Cardiac muscle cell (in vitro differentiated cells and primary cell): ENCODE results near the gene AADACL3. TPM values are rescaled to one million over a fixed set of nuclear protein-coding genes. Genes with fewer than 3 reads are reported as not detected.

Experiments used
- DNase-seq, 2 donors: peaks; one replicate each; pipeline versions ENCODE4 v3.0.0 to v3.0.0-alpha.2; 2010 to 2017; ENCODE audit warnings: low read depth in 1 of 2, low spot score in 1 of 2
- H3K27ac ChIP-seq: fragments of 200-600 bp; sonication (generic); 2 replicates; pipeline ENCODE4 v1.5.1; 2016
- H3K27me3 ChIP-seq: fragments of 200-600 bp; sonication (generic); 2 replicates; pipeline ENCODE4 v1.6.0; 2016; ENCODE audit warnings: control low read depth
- H3K36me3 ChIP-seq: fragments of 200-600 bp; sonication (generic); 2 replicates; pipeline ENCODE4 v1.5.1; 2016; ENCODE audit warnings: control low read depth
- H3K4me1 ChIP-seq: fragments of 200-600 bp; sonication (generic); 2 replicates; pipeline ENCODE4 v1.8.1; 2017; ENCODE audit warnings: low read depth, mild to moderate bottlenecking, mixed run types
- H3K4me3 ChIP-seq: fragments of 200-600 bp; sonication (generic); 2 replicates; pipeline ENCODE4 v1.5.1; 2016; ENCODE audit warnings: mild to moderate bottlenecking
- H3K9me3 ChIP-seq: fragments of 200-600 bp; sonication (generic); 2 replicates; pipeline ENCODE4 v1.5.1; 2017; ENCODE audit warnings: low read depth, mild to moderate bottlenecking, control low read depth
- polyA plus RNA-seq: library from polyadenylated mRNA; unstranded; fragments of >200 nt; fragmentation: Nextera tagmentation; extraction: Ambion mirVana; gene quantifications from 2 replicates; pipeline ENCODE4 v1.2.1, GENCODE V29; 2016
- total RNA-seq: library from RNA; depleted of rRNA; stranded (reverse); fragments of >200 nt; gene quantifications from 2 replicates; pipeline ENCODE4 v1.2.3, GENCODE V29; 2016
- TF ChIP-seq, protein P1 (sequence below): IDR thresholded peaks from 2 replicates; pipeline ENCODE4 v1.5.1; 2012; ENCODE audit warnings: low read depth, mild to moderate bottlenecking, low read length

Gene AADACL3
- total and polyA plus RNA-seq, 2 experiments from 2014 or later: not detected

DNA sequence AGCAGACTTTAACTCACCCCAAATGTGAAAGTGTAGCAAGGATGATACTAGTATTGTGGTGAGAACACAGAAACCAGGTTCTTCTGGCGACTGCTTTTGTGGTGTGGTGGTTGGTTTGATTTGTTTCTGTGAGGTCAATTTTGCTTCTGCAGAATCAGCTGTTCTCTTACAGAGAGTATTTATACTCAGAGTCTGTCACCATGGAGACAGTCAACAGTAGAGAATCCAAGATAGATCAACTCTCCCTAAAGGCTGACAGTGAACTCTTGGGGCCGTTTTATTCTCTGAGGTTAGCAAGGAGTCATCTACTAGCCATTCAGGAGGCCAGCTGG lies 30.0 kb downstream of the AADACL3 start, which contains the start of gene CFAP107:
Gene CFAP107 (plus strand): TSS at position 209 of the 332 bp plus-strand sequence. CDS start 231 bp downstream, outside the sequence.
- Histone ChIP-seq H3K4me3 (no peak within 1 kb of the TSS), H3K27ac (no peak within 1 kb of the TSS)

DNA sequence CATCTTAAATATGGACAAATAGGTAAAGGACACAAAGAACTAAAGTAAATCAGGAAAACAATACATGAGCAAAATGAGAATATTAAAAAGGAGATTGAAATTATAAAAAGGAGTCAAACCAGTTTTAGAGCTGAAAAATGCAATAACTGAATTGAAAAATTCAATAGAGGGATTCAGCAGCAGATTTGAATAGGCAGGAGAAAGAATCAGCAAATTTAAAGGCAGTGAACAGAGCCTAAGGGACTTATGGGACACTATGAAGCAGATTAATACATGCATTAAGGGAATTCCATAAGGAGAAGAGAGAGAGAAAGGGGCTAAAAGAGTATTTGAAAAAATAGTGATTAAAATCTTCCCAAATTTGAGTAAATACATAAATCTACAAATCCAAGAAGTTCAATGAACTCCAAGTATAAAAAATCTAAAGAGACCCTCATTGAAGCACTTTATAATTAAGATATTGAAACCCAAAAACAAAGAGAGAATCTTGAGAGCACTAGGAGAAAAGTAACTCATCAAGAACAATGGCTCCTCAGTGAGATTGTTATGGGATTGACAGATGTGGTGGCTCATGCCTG lies 33.0 kb downstream of the AADACL3 start:
- Histone ChIP-seq H3K4me3 (no peak overlapping the region), H3K4me1 (no peaks in the 10 kb centered on the region), H3K9me3 (no peaks in the 10 kb centered on the region), H3K27ac (no peak overlapping the region), H3K27me3 (no peaks in the 10 kb centered on the region), H3K36me3 (no peaks in the 10 kb centered on the region)
- DNase-seq: no peak
- TF ChIP-seq, protein P1, sequence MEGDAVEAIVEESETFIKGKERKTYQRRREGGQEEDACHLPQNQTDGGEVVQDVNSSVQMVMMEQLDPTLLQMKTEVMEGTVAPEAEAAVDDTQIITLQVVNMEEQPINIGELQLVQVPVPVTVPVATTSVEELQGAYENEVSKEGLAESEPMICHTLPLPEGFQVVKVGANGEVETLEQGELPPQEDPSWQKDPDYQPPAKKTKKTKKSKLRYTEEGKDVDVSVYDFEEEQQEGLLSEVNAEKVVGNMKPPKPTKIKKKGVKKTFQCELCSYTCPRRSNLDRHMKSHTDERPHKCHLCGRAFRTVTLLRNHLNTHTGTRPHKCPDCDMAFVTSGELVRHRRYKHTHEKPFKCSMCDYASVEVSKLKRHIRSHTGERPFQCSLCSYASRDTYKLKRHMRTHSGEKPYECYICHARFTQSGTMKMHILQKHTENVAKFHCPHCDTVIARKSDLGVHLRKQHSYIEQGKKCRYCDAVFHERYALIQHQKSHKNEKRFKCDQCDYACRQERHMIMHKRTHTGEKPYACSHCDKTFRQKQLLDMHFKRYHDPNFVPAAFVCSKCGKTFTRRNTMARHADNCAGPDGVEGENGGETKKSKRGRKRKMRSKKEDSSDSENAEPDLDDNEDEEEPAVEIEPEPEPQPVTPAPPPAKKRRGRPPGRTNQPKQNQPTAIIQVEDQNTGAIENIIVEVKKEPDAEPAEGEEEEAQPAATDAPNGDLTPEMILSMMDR: no peak

More for the DNA sequence above, 30.0 kb downstream of the AADACL3 start, which contains the start of gene CFAP107:
- H3K9me3 ChIP-seq: no peaks in the 10 kb centered on the region
- DNase-seq: peak in 1 of 2 donors; percentile 6
- H3K36me3 ChIP-seq: no peaks in the 10 kb centered on the region
- H3K4me1 ChIP-seq: no peaks in the 10 kb centered on the region
- TF ChIP-seq, protein P1: no peak
- H3K27me3 ChIP-seq: no peaks in the 10 kb centered on the region

DNA sequence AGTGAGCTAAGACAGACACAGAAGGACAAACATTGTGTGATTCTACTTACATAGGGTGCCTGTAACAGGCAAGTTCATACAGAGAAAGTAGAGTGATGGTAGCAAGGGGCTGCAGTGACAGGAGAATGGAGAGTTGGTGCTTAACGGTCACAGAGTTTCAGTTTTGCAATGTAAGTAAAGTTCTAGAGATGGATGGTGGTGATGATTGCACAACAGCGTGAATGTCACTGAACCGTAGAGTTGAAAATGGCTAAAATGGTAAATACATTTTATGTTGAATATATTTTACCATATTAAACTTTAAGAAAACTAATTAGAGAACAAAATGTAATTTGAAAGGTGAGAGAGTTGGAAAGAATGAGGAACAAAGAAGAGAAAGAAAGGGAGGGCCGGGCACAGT lies 38.8 kb downstream of the AADACL3 start:
- no peaks in the 10 kb centered on the region for H3K4me1 ChIP-seq
- H3K27ac ChIP-seq: no peak overlapping the region
- no peaks in the 10 kb centered on the region for H3K27me3 ChIP-seq
- no peak overlapping the region for H3K4me3 ChIP-seq
- H3K9me3 ChIP-seq: no peaks in the 10 kb centered on the region
- no peaks in the 10 kb centered on the region for H3K36me3 ChIP-seq
- TF ChIP-seq, protein P1: no peak
- DNase-seq: no peak

DNA sequence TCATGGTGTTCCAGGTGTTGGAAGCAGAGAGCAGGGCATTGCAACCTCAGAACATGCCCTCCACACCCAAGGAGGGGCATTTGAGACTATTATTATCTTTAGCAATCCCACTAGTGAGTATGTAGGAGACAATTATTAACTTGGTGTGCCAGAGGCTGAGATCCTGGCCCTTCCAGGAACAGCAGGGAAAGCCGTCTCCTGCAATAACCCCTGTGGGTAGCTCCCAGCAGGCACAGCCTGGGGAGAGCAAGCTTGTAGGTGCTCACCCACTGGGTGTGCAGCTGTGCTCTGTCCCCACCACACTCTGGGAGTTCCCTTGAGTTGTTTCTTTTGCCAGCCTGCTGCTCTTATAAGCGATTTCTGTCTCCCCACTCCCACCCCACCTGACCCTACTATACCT lies 40.4 kb downstream of the AADACL3 start:
- TF ChIP-seq, protein P1: no peak
- Histone ChIP-seq H3K4me3 (no peak overlapping the region), H3K36me3 (no peaks in the 10 kb centered on the region), H3K27me3 (no peaks in the 10 kb centered on the region), H3K4me1 (no peaks in the 10 kb centered on the region), H3K9me3 (no peaks in the 10 kb centered on the region), H3K27ac (no peak overlapping the region)
- DNase-seq: no peak

DNA sequence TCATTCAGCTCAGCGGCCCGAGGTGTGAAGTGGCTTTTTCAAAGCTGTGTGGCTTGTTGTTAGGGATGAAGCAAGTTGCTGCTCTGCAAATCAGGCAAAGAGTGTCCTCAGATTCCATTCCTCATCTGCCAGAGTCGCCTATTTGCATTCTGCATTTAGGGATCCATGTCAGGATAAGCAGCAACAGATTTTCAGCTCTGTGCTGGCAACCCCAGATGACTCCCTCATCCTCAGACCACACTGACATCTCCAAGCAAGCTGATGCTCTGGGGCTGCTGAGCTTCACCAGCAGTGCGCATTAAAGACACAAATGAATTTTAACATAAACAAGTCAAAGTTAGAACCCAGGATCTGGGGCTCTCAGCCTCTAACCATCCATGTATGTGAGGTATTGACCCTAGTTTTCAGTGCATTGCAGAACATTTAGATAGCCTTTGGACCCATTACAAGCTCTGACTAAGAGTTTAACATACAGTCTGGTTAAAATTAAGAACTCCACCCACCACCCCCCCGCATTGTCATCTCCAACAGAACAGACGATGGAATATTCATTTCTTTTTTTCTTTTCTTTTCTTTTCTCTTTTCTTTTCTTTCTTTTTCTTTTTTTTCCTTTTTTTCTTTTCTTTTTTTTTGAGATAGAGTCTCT lies 41.0 kb downstream of the AADACL3 start:
- TF ChIP-seq, protein P1: no peak
- Histone ChIP-seq H3K27me3 (no peaks in the 10 kb centered on the region), H3K36me3 (no peaks in the 10 kb centered on the region), H3K27ac (no peak overlapping the region), H3K4me1 (no peaks in the 10 kb centered on the region), H3K4me3 (no peak overlapping the region), H3K9me3 (no peaks in the 10 kb centered on the region)
- no peak for DNase-seq
